Skeletal muscle tissue (tissue), 4 donors: ENCODE data around the gene HSD17B10. TPM values are rescaled to one million over a fixed set of nuclear protein-coding genes. Genes with fewer than 3 reads are reported as not detected.
A peak's percentile ranks its signal among the peaks of the same experiment; 100 is the strongest.

Source experiments
- H3K27ac ChIP-seq: one replicate; pipeline ENCODE4 v1.7.0; 2013; ENCODE audit warnings: mild to moderate bottlenecking, low read depth, low read length, inconsistent platforms
- H3K27me3 ChIP-seq, 3 donors: one replicate each; pipeline ENCODE4 v1.7.0; 2013; ENCODE audit warnings: low read length in 3 of 3; ENCODE audit not compliant: control insufficient read depth in 3 of 3, insufficient read depth in 3 of 3
- H3K36me3 ChIP-seq, 3 donors: one replicate each; pipeline ENCODE4 v1.7.0; 2013; ENCODE audit warnings: low read length in 3 of 3; ENCODE audit not compliant: control insufficient read depth in 3 of 3, insufficient read depth in 3 of 3
- H3K4me1 ChIP-seq, 3 donors: one replicate each; pipeline ENCODE4 v1.7.0; 2013; ENCODE audit warnings: low read length in 3 of 3, mild to moderate bottlenecking in 3 of 3; ENCODE audit not compliant: control insufficient read depth in 3 of 3, insufficient read depth in 3 of 3
- H3K4me3 ChIP-seq, 3 donors: one replicate each; pipeline ENCODE4 v1.7.0; 2013; ENCODE audit warnings: low read length in 3 of 3
- H3K9ac ChIP-seq, 3 donors: one replicate each; pipeline ENCODE4 v1.7.0; 2013; ENCODE audit warnings: low read length in 3 of 3, mild to moderate bottlenecking in 3 of 3, moderate library complexity in 2 of 3, low read depth in 1 of 3
- H3K9me3 ChIP-seq, 3 donors: one replicate each; pipeline ENCODE4 v1.7.0; 2013; ENCODE audit warnings: low read length in 3 of 3; ENCODE audit not compliant: control insufficient read depth in 3 of 3
- total RNA-seq: library from RNA; depleted of rRNA; stranded (reverse); fragments of >200 nt; gene quantifications from one replicate; pipeline ENCODE4 v1.2.3, GENCODE V29; 2014
- donor health status: Osteomylitis.

The HSD17B10 gene
- total RNA-seq, 1 donor from 2014 or later: 62.1 TPM

DNA sequence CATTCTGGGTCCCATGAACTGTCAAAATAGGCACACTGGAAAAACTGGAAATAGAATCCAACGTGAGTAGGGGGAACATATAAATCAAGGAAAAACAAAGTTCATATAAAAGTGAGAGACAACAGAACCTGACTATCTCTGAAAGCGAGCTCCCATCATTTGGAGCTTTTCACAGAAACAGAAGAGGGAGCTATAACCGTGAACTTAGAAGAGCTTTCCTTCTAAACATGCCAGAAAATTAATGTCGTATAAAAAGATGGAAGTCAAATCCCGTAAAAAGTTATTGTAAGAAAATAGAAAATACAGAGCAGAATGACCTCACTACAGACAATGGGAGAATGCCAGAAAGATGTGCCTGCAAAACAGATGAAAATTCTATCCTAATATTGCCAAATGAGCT is 23.9 kb upstream of the HSD17B10 start:
- peaks cover 0 to 10% (median 0%) of the 10 kb centered on the region in 3 donors for H3K27me3 ChIP-seq

DNA sequence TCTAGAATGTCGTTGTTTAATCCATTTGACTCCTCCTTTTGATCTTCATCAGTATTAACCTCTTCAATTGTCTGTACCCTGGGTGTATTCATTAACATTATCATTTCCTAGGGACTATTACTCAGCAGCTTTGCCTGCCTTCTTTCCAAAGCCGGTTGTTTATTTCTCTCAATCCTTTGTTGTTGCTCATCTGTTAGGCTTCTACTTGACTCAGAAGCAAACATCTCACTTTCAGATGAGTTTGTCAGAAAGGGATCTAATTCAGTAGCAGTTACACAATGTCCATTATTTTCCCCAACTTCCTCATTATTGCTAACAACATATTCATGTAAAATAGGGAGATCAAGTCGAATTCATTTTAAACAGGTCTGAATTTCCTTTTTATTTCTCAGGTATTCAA is 22.1 kb upstream of the HSD17B10 start:
- Histone ChIP-seq H3K4me1 (no peaks in the 10 kb centered on the region), H3K4me3 (no peak overlapping the region), H3K9me3 (no peaks in the 10 kb centered on the region), H3K36me3 (no peaks in the 10 kb centered on the region), H3K9ac (no peak overlapping the region), H3K27ac (no peak overlapping the region), H3K27me3 (peaks cover 0 to 10% (median 0%) of the 10 kb centered on the region in 3 donors)

More for the DNA sequence above, 23.9 kb upstream of the HSD17B10 start:
- H3K4me1 ChIP-seq: no peaks in the 10 kb centered on the region
- no peaks in the 10 kb centered on the region for H3K9me3 ChIP-seq
- H3K36me3 ChIP-seq: no peaks in the 10 kb centered on the region
- H3K9ac ChIP-seq: no peak overlapping the region
- H3K4me3 ChIP-seq: no peak overlapping the region
- no peak overlapping the region for H3K27ac ChIP-seq

- no peaks in the 10 kb centered on the region for H3K4me1 ChIP-seq
- no peaks in the 10 kb centered on the region for H3K9me3 ChIP-seq
- H3K9ac ChIP-seq: no peak overlapping the region
- H3K36me3 ChIP-seq: no peaks in the 10 kb centered on the region
- no peak overlapping the region for H3K27ac ChIP-seq
- no peak overlapping the region for H3K4me3 ChIP-seq
- H3K27me3 ChIP-seq: peaks cover 0 to 10% (median 0%) of the 10 kb centered on the region in 3 donors
Measured at GRCh38 chrX:53452812-53453211, 18.6 kb upstream of the HSD17B10 start.

GRCh38 chrX:53449632-53450031 is 15.5 kb upstream of the HSD17B10 start:
- Histone ChIP-seq H3K36me3 (no peaks in the 10 kb centered on the region), H3K9me3 (no peaks in the 10 kb centered on the region), H3K4me3 (no peak overlapping the region), H3K4me1 (no peaks in the 10 kb centered on the region), H3K9ac (no peak overlapping the region), H3K27me3 (no peaks in the 10 kb centered on the region), H3K27ac (no peak overlapping the region)

- H3K36me3 ChIP-seq: no peaks in the 10 kb centered on the region
- no peaks in the 10 kb centered on the region for H3K4me1 ChIP-seq
- H3K27me3 ChIP-seq: no peaks in the 10 kb centered on the region
- H3K9ac ChIP-seq: no peak overlapping the region
- no peak overlapping the region for H3K27ac ChIP-seq
- H3K9me3 ChIP-seq: no peaks in the 10 kb centered on the region
- no peak overlapping the region for H3K4me3 ChIP-seq
Measured at GRCh38 chrX:53447441-53447840, 13.3 kb upstream of the HSD17B10 start.

DNA sequence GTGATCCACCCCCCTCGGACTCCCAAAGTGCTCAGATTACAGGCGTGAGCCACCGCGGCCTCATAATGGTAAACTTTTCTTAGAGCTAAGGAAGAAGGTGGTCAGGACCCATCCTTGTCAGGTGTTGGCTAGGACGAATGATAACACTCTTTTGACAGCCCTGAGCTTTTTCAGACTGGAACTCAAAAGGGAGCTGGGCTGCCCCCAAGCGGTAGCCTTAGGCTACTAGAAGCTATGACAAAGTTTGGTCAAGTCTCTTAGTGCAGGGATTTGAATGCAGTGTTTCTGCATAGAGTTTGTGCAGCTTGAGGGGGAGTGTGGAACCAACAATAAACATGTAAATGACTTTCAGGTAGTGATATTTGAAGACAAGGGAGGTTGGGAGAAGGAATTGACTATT is 11.8 kb upstream of the HSD17B10 start:
- H3K9ac ChIP-seq: no peak overlapping the region
- no peaks in the 10 kb centered on the region for H3K36me3 ChIP-seq
- H3K27ac ChIP-seq: no peak overlapping the region
- H3K4me3 ChIP-seq: no peak overlapping the region
- H3K9me3 ChIP-seq: no peaks in the 10 kb centered on the region
- H3K27me3 ChIP-seq: peaks cover 0 to 4% (median 0%) of the 10 kb centered on the region in 3 donors
- H3K4me1 ChIP-seq: peaks cover 1 to 9% (median 4%) of the 10 kb centered on the region in 3 donors

DNA sequence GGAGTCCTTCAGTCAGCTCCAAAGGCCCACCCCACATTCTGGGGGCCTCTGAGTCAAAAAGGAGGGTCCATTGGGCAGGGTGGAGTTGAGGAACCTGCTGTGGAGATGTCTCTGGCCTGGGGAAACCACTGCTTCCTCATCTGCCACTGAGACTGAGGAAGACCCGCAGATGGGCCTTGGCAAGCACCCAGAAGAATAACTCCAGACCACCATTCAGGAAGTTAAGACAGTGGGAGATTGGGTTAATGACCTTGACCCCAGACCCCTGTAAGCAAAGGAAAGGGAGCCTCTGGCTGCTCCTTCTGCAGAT is 8.1 kb upstream of the HSD17B10 start:
- Histone ChIP-seq H3K27me3 (peaks cover 0 to 4% (median 0%) of the 10 kb centered on the region in 3 donors), H3K4me3 (peak overlapping the region; percentile 62 to 74 (median 65)), H3K4me1 (peaks cover 6 to 15% (median 9%) of the 10 kb centered on the region in 3 donors), H3K36me3 (no peaks in the 10 kb centered on the region), H3K9me3 (no peaks in the 10 kb centered on the region), H3K27ac (no peak overlapping the region), H3K9ac (peak overlapping the region in 2 of 3 donors; percentile 55 to 79)

DNA sequence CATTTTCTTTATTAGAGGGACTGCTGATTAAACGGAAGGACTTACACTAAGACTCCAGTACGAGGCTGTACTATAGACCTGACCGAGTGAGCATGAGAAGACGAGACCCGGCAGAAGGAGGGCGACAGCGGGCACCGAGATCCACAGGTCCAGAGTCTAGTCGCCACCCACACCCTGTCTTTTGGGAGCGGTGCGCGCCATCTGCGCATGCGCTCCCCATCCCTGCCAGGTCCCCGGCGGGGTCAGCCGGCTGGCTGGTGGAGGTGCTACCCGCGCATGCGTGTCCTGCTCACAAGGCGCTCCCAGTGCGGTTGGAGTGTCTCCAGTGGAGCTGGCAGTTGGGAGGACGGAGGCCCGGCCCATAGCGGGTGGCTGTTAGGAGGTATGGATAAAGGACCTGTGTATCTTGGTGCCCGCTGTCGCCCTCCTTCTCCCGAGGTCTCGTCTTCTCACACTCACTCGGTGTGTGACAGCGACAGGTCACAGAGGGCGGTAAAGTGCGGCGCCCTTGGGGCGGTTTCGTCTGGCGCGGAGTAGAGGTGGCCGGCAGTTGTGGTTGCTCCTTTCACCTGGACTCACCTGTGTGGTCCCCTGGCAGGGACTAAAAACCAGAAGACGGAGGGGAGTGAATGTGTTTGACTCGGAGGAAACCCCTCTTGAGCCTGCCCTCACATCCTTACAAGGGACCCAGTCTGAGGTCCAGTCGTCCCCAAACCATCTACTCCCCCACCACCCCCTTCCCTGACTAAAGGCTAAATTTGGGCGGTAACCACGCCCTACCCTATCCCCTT is 7.6 kb upstream of the HSD17B10 start:
- Histone ChIP-seq H3K9me3 (no peaks in the 10 kb centered on the region), H3K36me3 (no peaks in the 10 kb centered on the region), H3K9ac (peak overlapping the region; percentile 20 to 79 (median 65)), H3K4me1 (peaks cover 6 to 15% (median 9%) of the 10 kb centered on the region in 3 donors), H3K4me3 (peak overlapping the region; percentile 62 to 74 (median 65)), H3K27me3 (peaks cover 0 to 4% (median 0%) of the 10 kb centered on the region in 3 donors), H3K27ac (peak overlapping the region; percentile 79)

DNA sequence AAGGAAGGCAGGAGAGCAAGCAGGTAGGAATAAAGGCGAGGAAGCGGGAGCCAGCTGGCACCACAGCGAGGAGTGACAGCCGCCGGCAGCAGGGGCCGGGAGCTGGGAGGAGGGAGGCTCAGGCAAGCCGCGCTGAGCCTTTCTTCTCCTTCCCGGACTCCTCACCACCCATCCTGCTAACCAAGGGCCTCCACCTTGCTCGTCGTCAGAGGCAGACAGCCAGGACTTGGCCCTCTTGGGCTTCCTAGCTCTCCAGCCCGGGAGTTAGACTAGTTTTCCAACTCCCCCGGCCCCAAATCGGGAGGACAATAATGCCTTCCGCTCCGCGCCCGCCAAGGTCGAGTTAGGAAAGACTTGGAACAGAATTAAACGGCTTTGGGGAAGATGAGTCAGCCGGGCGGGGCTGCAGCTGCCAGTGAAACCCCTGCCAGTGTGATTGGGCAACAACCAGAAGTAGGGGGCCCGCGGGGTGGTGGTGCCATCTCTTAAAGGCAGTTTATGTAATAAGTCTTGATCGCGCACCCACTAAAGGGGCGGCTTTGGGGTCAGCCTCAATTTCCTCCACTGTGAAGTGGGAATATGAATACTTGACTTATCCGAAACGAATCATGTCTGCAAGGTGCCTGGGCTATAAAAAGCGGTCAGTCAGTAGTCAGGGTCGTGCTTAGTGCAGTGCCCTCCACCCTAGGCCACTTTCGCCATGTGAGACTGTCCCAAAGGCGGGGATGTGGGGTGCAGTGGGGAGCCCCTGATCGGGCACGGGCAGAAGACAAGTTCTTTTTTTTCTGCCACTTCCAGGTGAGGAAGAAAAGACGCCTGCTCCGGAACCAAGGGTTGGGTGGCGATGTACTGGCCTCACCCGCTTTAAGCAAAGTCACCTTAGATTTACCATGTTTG is 6.7 kb upstream of the HSD17B10 start:
- peak overlapping the region; percentile 62 to 74 (median 65) for H3K4me3 ChIP-seq
- H3K27me3 ChIP-seq: peaks cover 0 to 4% (median 0%) of the 10 kb centered on the region in 3 donors
- no peaks in the 10 kb centered on the region for H3K9me3 ChIP-seq
- H3K9ac ChIP-seq: peak overlapping the region; percentile 65 to 79 (median 65)
- no peaks in the 10 kb centered on the region for H3K36me3 ChIP-seq
- H3K4me1 ChIP-seq: peaks cover 8 to 15% (median 9%) of the 10 kb centered on the region in 3 donors
- H3K27ac ChIP-seq: peak overlapping the region; percentile 79

GRCh38 chrX:53440101-53440500 is 5.9 kb upstream of the HSD17B10 start:
- peak overlapping the region; percentile 79 for H3K27ac ChIP-seq
- H3K9ac ChIP-seq: peak overlapping the region in 2 of 3 donors; percentile 65 to 79
- H3K9me3 ChIP-seq: no peaks in the 10 kb centered on the region
- H3K4me1 ChIP-seq: peaks cover 8 to 15% (median 9%) of the 10 kb centered on the region in 3 donors
- H3K36me3 ChIP-seq: no peaks in the 10 kb centered on the region
- peak overlapping the region in 2 of 3 donors; percentile 62 to 65 for H3K4me3 ChIP-seq
- peaks cover 0 to 4% (median 0%) of the 10 kb centered on the region in 3 donors for H3K27me3 ChIP-seq
